Measurements from ENCODE around the gene KCTD20.
"Not testable (repeated sequence)": the region's sequence is repeated elsewhere in the genome, so short reads cannot be mapped to it uniquely, and the experiment has no call there.

Gene KCTD20

GRCh38 chr6:36442671-36443470 is at the start of gene KCTD20, which contains the start of gene PXT1:
KCTD20 (plus strand) TSS chr6:36443000; CDS start chr6:36470098, 27,098 bp downstream.
PXT1 (minus strand) TSS chr6:36442854; CDS start chr6:36426082, 16,772 bp downstream.
- DNase-seq, result peak; percentile 78

DNA sequence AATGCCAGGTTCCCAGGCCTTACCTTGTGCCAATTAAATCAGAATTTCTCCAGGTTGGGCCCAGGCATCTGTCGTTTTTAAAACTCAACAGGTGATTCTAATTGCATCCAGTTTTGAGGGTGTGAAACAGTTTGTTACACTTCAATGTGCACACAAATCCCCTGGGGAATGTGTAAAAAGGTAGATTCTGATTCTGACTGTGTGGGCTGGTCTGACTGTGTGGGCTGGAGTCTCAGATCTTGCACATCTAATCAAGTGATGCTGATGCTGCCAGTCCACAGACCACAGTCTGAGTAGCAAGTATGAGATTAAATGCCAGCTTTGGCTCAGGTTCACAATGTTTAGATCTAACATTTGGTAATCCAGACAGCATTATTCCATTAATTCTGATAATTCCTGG is 42.8 kb upstream of the KCTD20 start:
- no peak for DNase-seq

DNA sequence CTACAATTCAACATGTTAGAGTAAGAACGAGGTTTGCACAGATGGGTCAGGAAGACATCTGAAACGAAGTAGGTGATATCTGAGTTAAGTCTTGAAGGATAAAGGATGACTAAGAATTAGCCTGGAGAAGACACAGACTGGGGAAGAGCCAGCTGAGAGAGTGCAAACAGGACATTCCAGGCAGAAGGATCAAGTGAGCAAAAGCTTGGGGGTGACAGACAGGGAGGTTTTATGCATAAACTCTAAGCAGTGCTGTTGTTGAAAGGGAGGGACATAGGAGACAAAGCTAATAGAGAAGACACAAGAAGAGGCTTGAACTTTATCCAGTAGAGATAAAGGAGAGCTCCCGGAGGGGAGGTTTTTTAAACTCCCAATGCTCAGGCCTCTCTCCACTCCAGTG is 40.3 kb upstream of the KCTD20 start:
- DNase-seq, result no peak

DNA sequence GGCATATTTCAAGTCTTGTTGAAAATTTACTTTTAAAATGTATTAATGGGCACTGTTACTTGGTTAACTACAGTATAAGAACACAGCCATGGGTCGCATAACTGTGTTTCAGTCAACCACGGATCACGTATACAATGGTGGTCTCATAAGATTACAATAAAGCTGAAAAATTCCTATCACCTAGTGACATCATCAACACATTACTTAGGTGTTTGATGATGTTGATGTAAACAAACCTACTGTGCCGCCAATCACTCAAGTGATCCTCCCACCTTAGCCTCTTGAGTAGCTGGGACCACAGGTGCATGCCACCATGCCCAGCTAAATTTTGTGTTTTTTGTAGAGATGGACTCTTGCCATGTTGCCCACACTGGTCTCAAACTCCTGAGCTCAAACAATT is 38.6 kb upstream of the KCTD20 start:
- DNase-seq, result no peak

- not testable (repeated sequence) for DNase-seq
Observed at GRCh38 chr6:36409718-36410117, 33.1 kb upstream of the KCTD20 start.

DNA sequence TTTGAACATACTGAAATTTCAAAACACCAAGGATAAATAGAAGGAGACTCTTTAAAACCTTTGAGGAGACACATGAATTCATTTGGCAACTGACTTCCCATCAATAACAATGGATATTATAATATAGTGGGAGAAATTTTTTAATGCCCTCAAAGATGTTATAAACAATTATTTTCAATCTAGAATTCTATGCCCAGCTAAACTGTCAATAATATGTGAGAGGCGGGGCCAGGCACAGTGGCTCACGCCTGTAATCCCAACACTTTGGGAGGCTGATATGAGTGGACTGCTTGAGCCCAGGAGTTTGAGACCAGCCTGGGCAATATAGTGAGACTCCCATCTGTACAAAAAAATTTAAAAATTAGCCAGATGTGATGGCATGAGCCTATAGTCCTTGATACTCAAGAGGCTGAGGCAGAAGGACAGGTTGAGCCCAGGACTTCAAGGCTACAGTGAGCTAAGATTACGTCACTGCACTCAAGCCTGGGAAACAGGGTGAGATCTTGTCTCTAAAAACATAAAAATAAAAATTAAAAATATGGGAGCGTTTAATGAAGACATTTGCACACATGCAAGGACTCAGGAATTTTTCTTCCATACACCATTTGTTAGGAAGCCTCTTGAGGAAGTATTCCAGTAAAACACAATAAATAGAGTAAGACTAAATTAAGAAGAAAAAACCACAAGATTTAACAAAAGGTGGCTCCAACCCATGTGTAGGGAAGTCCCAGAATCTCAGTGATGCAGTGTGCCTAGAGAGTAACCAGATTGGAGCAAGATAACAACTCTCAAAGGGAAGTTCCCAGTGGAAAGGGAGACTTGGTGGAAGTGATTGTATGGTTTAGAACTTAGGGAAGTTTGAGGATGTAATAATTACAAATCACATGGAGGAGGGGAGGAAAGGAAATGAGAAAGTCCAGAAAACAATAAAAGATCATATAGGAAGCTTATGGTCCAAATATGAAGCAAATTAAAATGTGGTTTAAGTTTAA is 29.0 kb upstream of the KCTD20 start:
- DNase-seq, result no peak

GRCh38 chr6:36414481-36414880 is 28.3 kb upstream of the KCTD20 start:
- DNase-seq, result no peak

DNA sequence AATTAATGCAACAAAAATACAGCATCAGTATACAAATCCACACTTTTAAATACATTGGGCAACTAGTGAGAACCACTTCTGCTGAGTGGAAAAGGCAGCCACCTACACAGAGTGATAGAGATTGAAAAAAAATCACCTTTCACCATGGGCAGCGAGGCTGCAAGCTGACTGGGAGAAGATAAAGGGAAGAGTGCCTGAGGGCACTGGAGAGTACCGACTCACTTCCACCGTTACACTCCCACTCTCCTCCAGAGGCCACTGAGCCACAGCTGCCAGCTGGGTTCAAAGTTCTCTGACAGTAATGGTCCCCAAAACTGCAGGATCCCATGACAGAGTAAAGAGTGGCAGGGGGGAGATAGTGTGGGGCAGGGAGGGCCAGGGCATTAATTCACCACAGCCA is 24.2 kb upstream of the KCTD20 start:
- no peak for DNase-seq

DNA sequence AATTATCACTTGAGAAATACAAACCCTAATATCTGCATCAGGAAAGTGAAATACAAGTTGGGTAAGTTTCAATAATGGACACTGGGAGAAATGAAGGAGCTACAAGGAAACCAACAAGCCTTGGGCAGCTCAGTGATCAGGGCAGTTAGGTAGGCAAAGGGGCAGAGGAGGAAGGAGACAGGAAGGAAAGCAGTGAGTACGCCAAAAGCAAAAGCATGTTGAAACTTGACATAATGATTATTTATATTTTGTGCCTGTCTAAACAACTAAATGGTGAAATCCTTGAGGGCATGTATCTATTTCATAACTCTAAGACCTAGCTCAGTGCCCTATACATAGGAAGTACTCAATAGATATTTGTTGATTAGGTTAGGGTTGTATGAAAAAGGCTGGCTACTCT is 23.5 kb upstream of the KCTD20 start:
- DNase-seq, result no peak

- DNase-seq, result no peak
Observed at GRCh38 chr6:36422714-36423100, 20.1 kb upstream of the KCTD20 start.

GRCh38 chr6:36423101-36423824 is 19.5 kb upstream of the KCTD20 start:
- DNase-seq, result peak; percentile 94

DNA sequence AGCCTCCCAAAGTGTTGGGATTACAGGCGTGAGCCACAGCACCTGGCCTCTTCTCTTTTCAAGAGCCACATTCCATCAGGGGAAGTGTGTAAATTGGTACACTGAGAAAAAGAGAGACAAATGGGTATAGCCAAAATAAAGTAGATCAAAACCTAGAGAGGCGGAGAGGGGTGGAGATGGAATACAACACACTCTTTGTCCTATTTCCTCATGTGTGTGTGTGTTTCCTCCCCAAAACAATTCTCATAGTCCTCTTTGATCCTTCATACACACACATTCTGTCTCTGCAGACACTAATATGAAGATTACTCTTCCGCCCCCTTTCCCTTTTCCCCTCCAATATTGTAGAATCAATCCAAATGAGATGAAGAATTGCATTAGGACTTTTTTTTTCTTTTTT is 16.2 kb upstream of the KCTD20 start:
- no peak for DNase-seq

DNA sequence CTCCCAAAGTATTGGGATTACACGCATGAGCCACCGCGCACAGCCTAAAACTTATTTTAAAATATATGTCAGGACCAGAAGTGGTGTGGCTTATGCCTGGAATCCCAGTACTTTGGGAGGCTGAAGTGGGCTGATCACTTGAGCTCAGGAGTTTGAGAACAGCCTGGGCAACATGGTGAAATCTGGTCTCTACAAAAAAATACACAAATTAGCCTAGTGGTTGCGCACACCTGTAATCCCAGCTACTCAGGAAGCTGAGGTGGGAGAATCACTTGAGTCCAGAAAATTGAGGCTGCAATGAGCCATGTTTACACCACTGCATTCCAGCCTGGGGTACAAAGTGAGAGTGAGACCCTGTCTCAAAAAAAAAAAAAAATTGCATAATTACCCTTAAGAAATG is 13.9 kb upstream of the KCTD20 start:
- DNase-seq, result no peak

DNA sequence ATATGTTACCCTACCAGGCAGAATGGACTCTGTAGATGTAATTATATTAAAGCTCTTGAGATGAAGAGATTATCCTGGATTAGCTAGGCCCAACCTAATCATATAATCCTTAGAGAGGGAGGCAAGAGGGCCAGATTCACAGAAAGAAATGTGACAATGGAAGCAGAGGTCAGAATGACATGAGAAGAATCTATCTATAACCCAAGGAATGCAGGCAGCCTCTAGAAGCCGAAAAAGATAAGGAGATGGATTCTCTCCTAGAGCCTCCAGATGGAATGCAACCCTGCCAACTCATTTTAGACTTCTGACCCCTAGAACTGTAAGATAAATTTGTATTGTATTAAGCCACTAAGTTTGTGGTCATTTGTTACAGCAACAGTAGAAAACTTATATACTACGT is 12.4 kb upstream of the KCTD20 start:
- DNase-seq, result no peak

DNA sequence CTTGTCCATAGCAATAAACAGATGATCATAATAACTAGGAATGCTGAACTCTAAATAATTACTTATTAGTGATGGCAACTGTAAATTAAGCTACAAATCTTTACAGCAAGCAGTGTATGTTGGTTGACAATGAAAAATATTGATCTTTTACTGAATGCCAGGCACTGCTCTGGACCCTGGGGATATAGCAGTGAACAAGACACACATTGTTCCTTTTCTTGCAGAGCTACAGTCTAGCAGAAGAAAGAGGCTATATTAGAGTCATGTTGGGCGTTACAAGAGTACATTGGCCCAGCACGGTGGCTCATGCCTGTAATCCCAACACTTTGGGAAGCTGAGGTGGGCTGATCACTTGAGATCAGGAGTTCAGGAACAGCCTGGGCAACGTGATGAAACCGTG is 11.6 kb upstream of the KCTD20 start:
- DNase-seq, result no peak

DNA sequence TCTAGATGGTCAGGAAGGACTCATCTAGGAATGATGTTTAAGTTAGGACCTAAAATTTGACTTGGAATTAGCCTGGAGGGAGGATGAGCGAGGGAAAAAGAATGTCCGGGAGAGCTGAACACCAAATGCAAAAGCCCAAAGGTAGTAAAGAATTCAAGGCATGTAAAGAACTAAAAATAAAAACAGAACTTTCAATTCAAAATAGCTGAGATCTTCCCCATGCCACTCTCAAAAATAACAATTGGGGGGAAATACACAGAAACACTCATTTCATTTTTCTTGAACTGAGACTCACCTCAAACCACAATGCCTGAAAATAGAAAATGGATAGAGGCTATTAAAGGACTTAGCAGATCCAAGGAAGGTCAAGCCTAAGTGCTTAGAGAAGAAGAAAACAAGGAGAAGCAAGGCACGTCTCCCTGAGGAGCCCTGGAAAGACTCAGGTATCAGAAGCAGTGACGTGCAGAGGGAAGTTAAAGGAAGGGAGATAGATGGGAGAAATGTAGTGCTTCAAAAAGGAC is 10.6 kb upstream of the KCTD20 start:
- no peak for DNase-seq

GRCh38 chr6:36436466-36436865 is 6.3 kb upstream of the KCTD20 start:
- DNase-seq, result no peak

GRCh38 chr6:36441307-36441894 is 1.4 kb upstream of the KCTD20 start:
- peak; percentile 72 for DNase-seq

DNA sequence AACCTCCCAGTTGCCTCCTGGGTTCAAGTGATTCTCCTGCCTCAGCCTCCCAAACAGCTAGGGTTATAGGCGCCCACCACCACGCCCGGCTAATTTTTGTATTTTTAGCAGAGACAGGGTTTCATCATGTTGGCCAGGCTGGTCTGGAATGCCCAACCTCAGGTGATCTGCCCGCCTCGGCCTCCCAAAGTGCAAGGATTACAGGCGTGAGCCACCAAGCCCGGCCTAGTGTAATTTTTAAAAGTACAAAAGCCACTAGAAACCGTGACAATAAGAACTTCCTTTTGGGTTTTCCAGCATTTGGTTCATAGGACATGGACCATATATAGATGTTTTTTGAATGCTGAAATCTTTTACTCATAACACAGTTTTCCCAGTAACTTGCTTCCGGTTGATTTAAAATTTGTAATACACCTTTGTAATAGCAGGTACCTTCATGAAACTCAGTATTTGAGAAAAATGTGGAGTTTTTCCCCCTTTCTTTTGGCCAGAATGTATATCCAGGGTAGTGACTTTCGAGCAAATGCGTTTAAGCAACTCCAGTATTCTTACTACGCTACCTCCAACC is 613 bp upstream of the KCTD20 start:
- DNase-seq, result no peak

GRCh38 chr6:36443471-36444428 is 950 bp downstream of the KCTD20 start:
- no peak for DNase-seq

DNA sequence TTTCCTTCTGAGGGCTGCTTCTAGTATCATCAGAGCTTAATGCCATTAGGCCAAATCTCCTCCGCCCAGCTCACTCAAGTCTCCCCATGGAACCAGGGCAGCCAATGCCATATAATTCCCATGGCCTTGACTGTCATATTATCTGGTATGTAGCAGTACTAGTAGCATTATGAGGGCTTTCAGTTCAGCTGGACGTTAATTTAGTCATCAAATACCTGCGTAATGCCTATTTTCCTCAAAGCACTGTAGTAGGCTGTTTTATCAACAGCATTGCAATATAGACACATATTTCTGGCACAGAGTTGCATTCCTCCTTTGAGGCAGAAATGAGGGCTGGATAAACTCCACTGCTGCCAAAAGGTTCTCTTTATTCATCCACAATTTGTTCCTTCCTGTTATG is 1.7 kb downstream of the KCTD20 start:
- DNase-seq, result no peak

Data from NCI-H1092 treated with DMSO at 0.1 percent for 48 hours (cell line).